Mesendoderm (in vitro differentiated cells): ENCODE results near the gene LIPT2.
"Not testable (repeated sequence)": the region's sequence is repeated elsewhere in the genome, so short reads cannot be mapped to it uniquely, and the experiment has no call there.

Source experiments
- DNase-seq: peaks from one replicate; pipeline ENCODE4 v3.0.0; 2013
- H2AK5ac ChIP-seq: 2 replicates; pipeline ENCODE4 v1.6.1; 2013; ENCODE audit warnings: low read length, inconsistent platforms
- H2BK120ac ChIP-seq: 2 replicates; pipeline ENCODE4 v1.6.1; 2013; ENCODE audit warnings: low read depth, mild to moderate bottlenecking, low read length, moderate library complexity, mixed read lengths
- H2BK15ac ChIP-seq: replicated peaks from 2 replicates; pipeline ENCODE4 v1.6.1; 2013; ENCODE audit warnings: low read depth, mild to moderate bottlenecking, moderate library complexity
- H2BK5ac ChIP-seq: 2 replicates; pipeline ENCODE4 v1.6.1; 2013; ENCODE audit warnings: low read length, inconsistent platforms
- H3K18ac ChIP-seq: 2 replicates; pipeline ENCODE4 v1.6.1; 2013; ENCODE audit warnings: mild to moderate bottlenecking, low read length, mixed read lengths
- H3K23ac ChIP-seq: one replicate; pipeline ENCODE4 v1.6.1; 2013; ENCODE audit warnings: low read length
- H3K27ac ChIP-seq: 2 replicates; pipeline ENCODE4 v1.5.1; 2013; ENCODE audit warnings: low read depth, mild to moderate bottlenecking, inconsistent platforms, low read length, moderate library complexity
- H3K27me3 ChIP-seq: 2 replicates; pipeline ENCODE4 v1.6.1; 2013; ENCODE audit warnings: low read length, control low read depth, mild to moderate bottlenecking, inconsistent platforms; ENCODE audit not compliant: insufficient read depth, poor library complexity
- H3K36me3 ChIP-seq: 2 replicates; pipeline ENCODE4 v1.6.1; 2013; ENCODE audit warnings: low read length, inconsistent platforms; ENCODE audit not compliant: control insufficient read depth, insufficient read depth
- H3K4ac ChIP-seq: one replicate; pipeline ENCODE4 v1.6.1; 2013; ENCODE audit warnings: low read depth, mild to moderate bottlenecking, low read length, moderate library complexity
- H3K4me1 ChIP-seq: 2 replicates; pipeline ENCODE4 v1.6.1; 2013; ENCODE audit warnings: low read depth, low read length, inconsistent platforms; ENCODE audit not compliant: control insufficient read depth
- H3K4me2 ChIP-seq: 2 replicates; pipeline ENCODE4 v1.6.1; 2013; ENCODE audit warnings: low read length
- H3K4me3 ChIP-seq: 2 replicates; pipeline ENCODE4 v1.5.1; 2013; ENCODE audit warnings: mild to moderate bottlenecking, low read length
- H3K56ac ChIP-seq: one replicate; pipeline ENCODE4 v1.6.1; 2013; ENCODE audit warnings: low read length
- H3K79me1 ChIP-seq: 2 replicates; pipeline ENCODE4 v1.6.1; 2013; ENCODE audit warnings: low read length, inconsistent platforms
- H3K79me2 ChIP-seq: 2 replicates; pipeline ENCODE4 v1.6.1; 2013; ENCODE audit warnings: mild to moderate bottlenecking, low read length; ENCODE audit not compliant: control insufficient read depth, insufficient read depth
- H3K9ac ChIP-seq: 2 replicates; pipeline ENCODE4 v1.6.1; 2013; ENCODE audit warnings: low read length, inconsistent platforms
- H4K5ac ChIP-seq: one replicate; pipeline ENCODE4 v1.6.1; 2013; ENCODE audit warnings: low read length
- H4K8ac ChIP-seq: one replicate; pipeline ENCODE4 v1.6.1; 2013; ENCODE audit warnings: low read depth, mild to moderate bottlenecking, control low read depth, low read length, moderate library complexity
- WGBS: extraction: QIAGEN DNeasy Blood & Tissue Kit; methylation state at CpG from one replicate; pipeline ENCODE4 v1.1.7; 2013; ENCODE audit warnings: low lambda C conversion rate, missing lambda C conversion rate; ENCODE audit not compliant: insufficient coverage; ENCODE audit errors: extremely low coverage; 5-methylcytosine and 5-hydroxymethylcytosine counted together

The LIPT2 gene

GRCh38 chr11:74534946-74535275, 41.4 kb upstream of the LIPT2 start:
- not testable (repeated sequence) for H2AK5ac ChIP-seq, H3K79me1 ChIP-seq, H4K5ac ChIP-seq, H3K4me2 ChIP-seq, H3K4me1 ChIP-seq, H3K27ac ChIP-seq, H3K9ac ChIP-seq, H2BK120ac ChIP-seq, H3K4ac ChIP-seq, H3K23ac ChIP-seq, H3K4me3 ChIP-seq, H3K36me3 ChIP-seq, H2BK5ac ChIP-seq, H3K79me2 ChIP-seq, H2BK15ac ChIP-seq, H3K18ac ChIP-seq, DNase-seq, H3K27me3 ChIP-seq, H3K56ac ChIP-seq, H4K8ac ChIP-seq
- WGBS: no CpG with 5 or more reads among the region's 10 CpGs

GRCh38 chr11:74534216-74534945, 40.9 kb upstream of the LIPT2 start:
- no peak overlapping the region for H3K9ac ChIP-seq
- no peak overlapping the region for H2BK15ac ChIP-seq
- no peaks in the 10 kb centered on the region for H3K79me1 ChIP-seq
- H3K79me2 ChIP-seq: no peaks in the 10 kb centered on the region
- H3K18ac ChIP-seq: no peak overlapping the region
- no peak overlapping the region for H2AK5ac ChIP-seq
- peak; percentile 80 for DNase-seq
- no CpG with 5 or more reads among the region's 8 CpGs for WGBS
- H3K4me3 ChIP-seq: no peak overlapping the region
- H3K4me1 ChIP-seq: peaks cover 4% of the 10 kb centered on the region
- no peaks in the 10 kb centered on the region for H3K27me3 ChIP-seq
- no peak overlapping the region for H4K8ac ChIP-seq
- no peak overlapping the region for H3K4me2 ChIP-seq
- H2BK5ac ChIP-seq: no peak overlapping the region
- no peak overlapping the region for H4K5ac ChIP-seq
- no peak overlapping the region for H3K4ac ChIP-seq
- H3K23ac ChIP-seq: no peak overlapping the region
- H3K56ac ChIP-seq: peak overlapping the region; percentile 50
- no peaks in the 10 kb centered on the region for H3K36me3 ChIP-seq
- no peak overlapping the region for H3K27ac ChIP-seq
- H2BK120ac ChIP-seq: no peak overlapping the region

GRCh38 chr11:74533421-74533820, 39.9 kb upstream of the LIPT2 start:
- no peak overlapping the region for H4K5ac ChIP-seq
- peaks cover 4% of the 10 kb centered on the region for H3K4me1 ChIP-seq
- no peak overlapping the region for H4K8ac ChIP-seq
- no peak overlapping the region for H2BK15ac ChIP-seq
- H3K56ac ChIP-seq: no peak overlapping the region
- H3K4me2 ChIP-seq: no peak overlapping the region
- no peak overlapping the region for H2BK120ac ChIP-seq
- H2AK5ac ChIP-seq: no peak overlapping the region
- H3K79me1 ChIP-seq: no peaks in the 10 kb centered on the region
- WGBS: no CpG with 5 or more reads among the region's 9 CpGs
- H3K9ac ChIP-seq: no peak overlapping the region
- no peaks in the 10 kb centered on the region for H3K79me2 ChIP-seq
- H3K4ac ChIP-seq: no peak overlapping the region
- H3K23ac ChIP-seq: no peak overlapping the region
- H3K27me3 ChIP-seq: no peaks in the 10 kb centered on the region
- H3K18ac ChIP-seq: no peak overlapping the region
- peak; percentile 67 for DNase-seq
- no peaks in the 10 kb centered on the region for H3K36me3 ChIP-seq
- no peak overlapping the region for H2BK5ac ChIP-seq
- H3K4me3 ChIP-seq: no peak overlapping the region
- H3K27ac ChIP-seq: no peak overlapping the region

GRCh38 chr11:74532501-74533246, 39.1 kb upstream of the LIPT2 start:
- peak overlapping the region; percentile 27 for H3K56ac ChIP-seq
- no peak overlapping the region for H2BK120ac ChIP-seq
- H4K8ac ChIP-seq: no peak overlapping the region
- H3K4ac ChIP-seq: no peak overlapping the region
- no peak for DNase-seq
- H3K79me2 ChIP-seq: no peaks in the 10 kb centered on the region
- no peak overlapping the region for H2BK15ac ChIP-seq
- no peak overlapping the region for H3K4me2 ChIP-seq
- no peak overlapping the region for H2AK5ac ChIP-seq
- no peak overlapping the region for H4K5ac ChIP-seq
- no peak overlapping the region for H3K23ac ChIP-seq
- H2BK5ac ChIP-seq: no peak overlapping the region
- H3K27me3 ChIP-seq: no peaks in the 10 kb centered on the region
- no peak overlapping the region for H3K27ac ChIP-seq
- no peak overlapping the region for H3K4me3 ChIP-seq
- WGBS: 100% methylated on average over 1 of the region's 5 CpGs
- no peak overlapping the region for H3K9ac ChIP-seq
- H3K18ac ChIP-seq: no peak overlapping the region
- peaks cover 4% of the 10 kb centered on the region for H3K4me1 ChIP-seq
- no peaks in the 10 kb centered on the region for H3K79me1 ChIP-seq
- no peaks in the 10 kb centered on the region for H3K36me3 ChIP-seq

- H2BK120ac ChIP-seq: no peak overlapping the region
- WGBS: no CpG with 5 or more reads among the region's 2 CpGs
- no peaks in the 10 kb centered on the region for H3K36me3 ChIP-seq
- no peak overlapping the region for H3K27ac ChIP-seq
- no peak overlapping the region for H3K9ac ChIP-seq
- H3K4me1 ChIP-seq: no peaks in the 10 kb centered on the region
- H3K79me2 ChIP-seq: no peaks in the 10 kb centered on the region
- H3K4me2 ChIP-seq: no peak overlapping the region
- H3K18ac ChIP-seq: no peak overlapping the region
- no peak overlapping the region for H3K56ac ChIP-seq
- H4K8ac ChIP-seq: no peak overlapping the region
- H3K23ac ChIP-seq: no peak overlapping the region
- H3K79me1 ChIP-seq: no peaks in the 10 kb centered on the region
- H2BK15ac ChIP-seq: no peak overlapping the region
- no peaks in the 10 kb centered on the region for H3K27me3 ChIP-seq
- no peak overlapping the region for H4K5ac ChIP-seq
- H3K4ac ChIP-seq: no peak overlapping the region
- H3K4me3 ChIP-seq: no peak overlapping the region
- H2BK5ac ChIP-seq: no peak overlapping the region
- no peak overlapping the region for H2AK5ac ChIP-seq
- DNase-seq: no peak
These were observed 31.5 kb upstream of the LIPT2 start for GRCh38 chr11:74524978-74525377.
